HL-60 (cell line): ENCODE measurements around the gene HOXD4.

ENCODE experiments used
- DNase-seq, 2 experiments: peaks; one replicate each; pipeline ENCODE4 v3.0.0-alpha.2; 2010 to 2020; ENCODE audit warnings: low read depth in 1 of 2, low spot score in 1 of 2
- H3K27ac ChIP-seq: fragments of 250-450 bp; sonication (Bioruptor Pico); replicated peaks from 2 replicates; pipeline ENCODE4 v1.5.1; 2020; ENCODE audit warnings: mild to moderate bottlenecking, moderate library complexity
- H3K27me3 ChIP-seq: fragments of 250-450 bp; sonication (Bioruptor Pico); 2 replicates; pipeline ENCODE4 v1.5.1; 2021; ENCODE audit warnings: mild to moderate bottlenecking, moderate library complexity; ENCODE audit not compliant: insufficient read depth, poor library complexity, severe bottlenecking
- H3K4me3 ChIP-seq: replicated peaks from 2 replicates; pipeline ENCODE4 v1.5.1; 2011; ENCODE audit warnings: mild to moderate bottlenecking, control low read depth, low read length; ENCODE audit not compliant: insufficient read depth
- CTCF ChIP-seq: IDR thresholded peaks from one replicate; pipeline ENCODE4 v1.5.1; 2011; ENCODE audit warnings: low read length, control low read depth, inconsistent platforms; ENCODE audit not compliant: insufficient read depth
- GABPA ChIP-seq: IDR thresholded peaks from 2 replicates; pipeline ENCODE4 v1.6.1; 2012; ENCODE audit warnings: low read depth
- POLR2AphosphoS5 ChIP-seq: IDR thresholded peaks from 2 replicates; pipeline ENCODE4 v1.6.1; 2012; ENCODE audit warnings: low read depth
- SPI1 ChIP-seq: IDR thresholded peaks from 2 replicates; pipeline ENCODE4 v1.6.1; 2012; ENCODE audit warnings: low read depth, mild to moderate bottlenecking, borderline replicate concordance
- TF ChIP-seq, protein P1 (sequence below): IDR thresholded peaks from 2 replicates; pipeline ENCODE4 v1.6.1; 2012; ENCODE audit warnings: low read depth; ENCODE audit not compliant: insufficient replicate concordance

HOXD4 gene

GRCh38 chr2:176192351-176192750, 41.0 kb downstream of the HOXD4 start:
- no peak for TF ChIP-seq POLR2AphosphoS5
- TF ChIP-seq, protein P1, sequence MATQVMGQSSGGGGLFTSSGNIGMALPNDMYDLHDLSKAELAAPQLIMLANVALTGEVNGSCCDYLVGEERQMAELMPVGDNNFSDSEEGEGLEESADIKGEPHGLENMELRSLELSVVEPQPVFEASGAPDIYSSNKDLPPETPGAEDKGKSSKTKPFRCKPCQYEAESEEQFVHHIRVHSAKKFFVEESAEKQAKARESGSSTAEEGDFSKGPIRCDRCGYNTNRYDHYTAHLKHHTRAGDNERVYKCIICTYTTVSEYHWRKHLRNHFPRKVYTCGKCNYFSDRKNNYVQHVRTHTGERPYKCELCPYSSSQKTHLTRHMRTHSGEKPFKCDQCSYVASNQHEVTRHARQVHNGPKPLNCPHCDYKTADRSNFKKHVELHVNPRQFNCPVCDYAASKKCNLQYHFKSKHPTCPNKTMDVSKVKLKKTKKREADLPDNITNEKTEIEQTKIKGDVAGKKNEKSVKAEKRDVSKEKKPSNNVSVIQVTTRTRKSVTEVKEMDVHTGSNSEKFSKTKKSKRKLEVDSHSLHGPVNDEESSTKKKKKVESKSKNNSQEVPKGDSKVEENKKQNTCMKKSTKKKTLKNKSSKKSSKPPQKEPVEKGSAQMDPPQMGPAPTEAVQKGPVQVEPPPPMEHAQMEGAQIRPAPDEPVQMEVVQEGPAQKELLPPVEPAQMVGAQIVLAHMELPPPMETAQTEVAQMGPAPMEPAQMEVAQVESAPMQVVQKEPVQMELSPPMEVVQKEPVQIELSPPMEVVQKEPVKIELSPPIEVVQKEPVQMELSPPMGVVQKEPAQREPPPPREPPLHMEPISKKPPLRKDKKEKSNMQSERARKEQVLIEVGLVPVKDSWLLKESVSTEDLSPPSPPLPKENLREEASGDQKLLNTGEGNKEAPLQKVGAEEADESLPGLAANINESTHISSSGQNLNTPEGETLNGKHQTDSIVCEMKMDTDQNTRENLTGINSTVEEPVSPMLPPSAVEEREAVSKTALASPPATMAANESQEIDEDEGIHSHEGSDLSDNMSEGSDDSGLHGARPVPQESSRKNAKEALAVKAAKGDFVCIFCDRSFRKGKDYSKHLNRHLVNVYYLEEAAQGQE = no peak
- no peak for TF ChIP-seq SPI1
- no peak for TF ChIP-seq GABPA
- no peak for TF ChIP-seq CTCF
- DNase-seq = no peak
- H3K27me3 ChIP-seq = peaks cover 49% of the 10 kb centered on the region
- no peak overlapping the region for H3K4me3 ChIP-seq
- H3K27ac ChIP-seq = no peak overlapping the region

- no peak for TF ChIP-seq SPI1
- TF ChIP-seq, protein P1 = no peak
- TF ChIP-seq POLR2AphosphoS5 = no peak
- TF ChIP-seq GABPA = no peak
- TF ChIP-seq CTCF = no peak
- Histone ChIP-seq H3K4me3 (no peak overlapping the region), H3K27ac (no peak overlapping the region), H3K27me3 (peaks cover 42% of the 10 kb centered on the region)
- no peak for DNase-seq
Measured at GRCh38 chr2:176193048-176193447, 41.7 kb downstream of the HOXD4 start.

- no peak overlapping the region for H3K4me3 ChIP-seq
- TF ChIP-seq GABPA = no peak
- peaks cover 9% of the 10 kb centered on the region for H3K27me3 ChIP-seq
- no peak for DNase-seq
- H3K27ac ChIP-seq = no peak overlapping the region
Measured at GRCh38 chr2:176199902-176200301, 48.6 kb downstream of the HOXD4 start.

DNA sequence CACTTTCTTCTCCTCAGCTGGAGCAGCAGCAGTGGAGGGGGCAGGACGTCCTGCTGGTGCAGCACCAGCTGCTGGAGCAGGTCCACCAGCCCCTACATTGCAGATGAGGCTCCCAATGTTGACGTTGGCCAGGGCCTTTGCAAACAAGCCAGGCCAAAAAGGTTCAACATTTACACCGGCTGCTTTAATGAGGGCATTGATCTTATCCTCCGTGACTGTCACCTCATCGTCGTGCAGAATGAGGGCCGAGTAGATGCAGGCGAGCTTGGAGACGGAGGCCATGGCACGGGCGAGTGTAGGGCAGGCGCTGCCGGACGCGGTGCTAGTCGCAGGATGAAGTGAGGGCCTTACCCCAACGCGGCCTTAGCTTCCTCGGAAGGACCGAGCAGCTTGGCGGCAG, 49.6 kb downstream of the HOXD4 start:
- H3K4me3 ChIP-seq = no peak overlapping the region
- DNase-seq = no peak
- peaks cover 9% of the 10 kb centered on the region for H3K27me3 ChIP-seq
- TF ChIP-seq POLR2AphosphoS5 (no peak), SPI1 (no peak), CTCF (no peak), GABPA (no peak)
- TF ChIP-seq, protein P1 = no peak
- H3K27ac ChIP-seq = no peak overlapping the region
